Esophagus muscularis mucosa (tissue), 3 donors: ENCODE data around the gene DNAAF5.

ENCODE experiments used
- CTCF ChIP-seq, 3 experiments: fragments of 200-600 bp in 2 of 3; fragments of 450-650 bp in 1 of 3; sonication (generic) in 2 of 3; IDR thresholded peaks; one replicate each; pipeline ENCODE4 v1.5.1; 2017 to 2019; ENCODE audit warnings: antibody characterized with exemption in 3 of 3, mild to moderate bottlenecking in 2 of 3, moderate library complexity in 1 of 3
- POLR2A ChIP-seq: fragments of 450-650 bp; IDR thresholded peaks from one replicate; pipeline ENCODE4 v1.6.1; 2017; ENCODE audit warnings: antibody characterized with exemption, moderate library complexity, mild to moderate bottlenecking, low read depth
- POLR2AphosphoS5 ChIP-seq, 2 donors: sonication (generic); formaldehyde crosslinking; IDR thresholded peaks; one replicate each; pipeline ENCODE4 v1.6.1; 2017; ENCODE audit warnings: antibody characterized with exemption in 2 of 2

- TF ChIP-seq CTCF (IDR thresholded peaks at IDR 0.05), result no peak
- no peak for TF ChIP-seq POLR2AphosphoS5 (IDR thresholded peaks at IDR 0.05)
- TF ChIP-seq POLR2A, result no peak
Observed at GRCh38 chr7:711093-711921, 15.2 kb upstream of the DNAAF5 start.
